ENCODE data around the gene PAPOLA.

PAPOLA gene

GRCh38 chr14:96587823-96588385 lies 85.7 kb downstream of the PAPOLA start:
- no peak for FAIRE-seq

- FAIRE-seq = no peak
These were observed 86.5 kb downstream of the PAPOLA start for GRCh38 chr14:96588410-96589257.

- no peak for FAIRE-seq
These were observed 87.4 kb downstream of the PAPOLA start for GRCh38 chr14:96589577-96589976.

GRCh38 chr14:96590190-96590864 lies 88.1 kb downstream of the PAPOLA start:
- no peak for FAIRE-seq

- no peak for FAIRE-seq
These were observed 90.6 kb downstream of the PAPOLA start for GRCh38 chr14:96592591-96593386.

- FAIRE-seq = no peak
These were observed 92.8 kb downstream of the PAPOLA start for GRCh38 chr14:96594961-96595360.

GRCh38 chr14:96597680-96598079 lies 95.5 kb downstream of the PAPOLA start:
- no peak for FAIRE-seq

GRCh38 chr14:96598332-96598928 lies 96.2 kb downstream of the PAPOLA start:
- FAIRE-seq = no peak

GRCh38 chr14:96599076-96599475 lies 96.9 kb downstream of the PAPOLA start:
- no peak for FAIRE-seq

GRCh38 chr14:96602186-96602585 lies 100.0 kb downstream of the PAPOLA start:
- FAIRE-seq = no peak

GRCh38 chr14:96603350-96604255 lies 101.4 kb downstream of the PAPOLA start:
- FAIRE-seq = no peak

- no peak for FAIRE-seq
These were observed 112.3 kb downstream of the PAPOLA start for GRCh38 chr14:96614481-96614881.

- FAIRE-seq = no peak
These were observed 114.1 kb downstream of the PAPOLA start for GRCh38 chr14:96616161-96616721.

Measured in islet of Langerhans (tissue), 1 donor.